ENCODE results near the gene OXT. TPM values are rescaled to one million over a fixed set of nuclear protein-coding genes. Genes with fewer than 3 reads are reported as not detected.
A peak's percentile ranks its signal among the peaks of the same experiment; 100 is the strongest.

The OXT gene
- total and polyA plus RNA-seq, 2 of the 13 experiments (the other 11 are each of a cell fraction or from before 2014, with no cell fraction given), result not detected

DNA sequence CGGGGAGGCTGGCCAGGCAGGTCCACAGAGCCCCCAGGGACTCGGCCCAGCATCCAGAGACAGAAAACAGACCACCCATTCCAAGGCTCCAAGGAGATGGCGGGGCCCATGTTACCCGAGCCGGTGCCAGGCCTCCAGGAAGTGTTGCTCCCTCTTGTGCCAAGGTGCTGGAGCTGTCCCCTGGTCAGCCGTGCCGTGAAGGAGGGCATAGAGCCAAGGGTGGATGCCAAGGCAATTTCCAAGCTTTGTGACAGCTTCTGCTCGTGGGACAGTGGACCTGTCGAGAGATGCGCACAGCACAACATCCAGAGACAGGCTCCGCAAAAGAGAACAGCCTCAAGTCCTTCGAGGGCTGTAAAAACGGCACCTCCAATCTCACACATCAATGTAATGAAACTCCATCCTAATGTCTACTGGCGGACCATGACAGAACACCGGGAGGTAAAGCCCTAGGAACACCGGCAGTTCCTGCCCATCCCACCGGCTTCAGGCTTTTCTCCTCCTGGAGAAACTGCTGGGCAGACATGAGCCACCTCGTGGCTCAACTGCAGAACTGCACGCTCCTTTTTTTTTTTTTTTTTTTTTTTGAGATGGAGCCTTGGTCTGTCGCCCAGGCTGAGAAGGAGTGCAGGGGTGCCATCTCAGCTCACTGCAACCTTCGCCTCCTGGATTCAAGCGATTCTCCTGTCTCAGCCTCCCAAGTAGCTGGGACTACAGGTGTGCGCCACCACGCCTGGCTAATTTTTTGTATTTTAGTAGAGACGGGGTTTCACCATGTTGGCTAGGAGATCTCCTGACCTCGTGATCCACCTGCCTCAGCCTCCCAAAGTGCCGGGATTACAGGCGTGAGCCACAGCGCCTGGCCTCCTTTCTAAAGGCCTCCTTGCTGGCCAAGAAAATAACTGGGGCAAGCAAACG lies 44.0 kb downstream of the OXT start (continued):
- TF ChIP-seq, protein P1, sequence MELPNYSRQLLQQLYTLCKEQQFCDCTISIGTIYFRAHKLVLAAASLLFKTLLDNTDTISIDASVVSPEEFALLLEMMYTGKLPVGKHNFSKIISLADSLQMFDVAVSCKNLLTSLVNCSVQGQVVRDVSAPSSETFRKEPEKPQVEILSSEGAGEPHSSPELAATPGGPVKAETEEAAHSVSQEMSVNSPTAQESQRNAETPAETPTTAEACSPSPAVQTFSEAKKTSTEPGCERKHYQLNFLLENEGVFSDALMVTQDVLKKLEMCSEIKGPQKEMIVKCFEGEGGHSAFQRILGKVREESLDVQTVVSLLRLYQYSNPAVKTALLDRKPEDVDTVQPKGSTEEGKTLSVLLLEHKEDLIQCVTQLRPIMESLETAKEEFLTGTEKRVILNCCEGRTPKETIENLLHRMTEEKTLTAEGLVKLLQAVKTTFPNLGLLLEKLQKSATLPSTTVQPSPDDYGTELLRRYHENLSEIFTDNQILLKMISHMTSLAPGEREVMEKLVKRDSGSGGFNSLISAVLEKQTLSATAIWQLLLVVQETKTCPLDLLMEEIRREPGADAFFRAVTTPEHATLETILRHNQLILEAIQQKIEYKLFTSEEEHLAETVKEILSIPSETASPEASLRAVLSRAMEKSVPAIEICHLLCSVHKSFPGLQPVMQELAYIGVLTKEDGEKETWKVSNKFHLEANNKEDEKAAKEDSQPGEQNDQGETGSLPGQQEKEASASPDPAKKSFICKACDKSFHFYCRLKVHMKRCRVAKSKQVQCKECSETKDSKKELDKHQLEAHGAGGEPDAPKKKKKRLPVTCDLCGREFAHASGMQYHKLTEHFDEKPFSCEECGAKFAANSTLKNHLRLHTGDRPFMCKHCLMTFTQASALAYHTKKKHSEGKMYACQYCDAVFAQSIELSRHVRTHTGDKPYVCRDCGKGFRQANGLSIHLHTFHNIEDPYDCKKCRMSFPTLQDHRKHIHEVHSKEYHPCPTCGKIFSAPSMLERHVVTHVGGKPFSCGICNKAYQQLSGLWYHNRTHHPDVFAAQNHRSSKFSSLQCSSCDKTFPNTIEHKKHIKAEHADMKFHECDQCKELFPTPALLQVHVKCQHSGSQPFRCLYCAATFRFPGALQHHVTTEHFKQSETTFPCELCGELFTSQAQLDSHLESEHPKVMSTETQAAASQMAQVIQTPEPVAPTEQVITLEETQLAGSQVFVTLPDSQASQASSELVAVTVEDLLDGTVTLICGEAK (IDR thresholded peaks at IDR 0.05), result no peak
- TF ChIP-seq, protein P1 (CRISPR knock-in tag; IDR thresholded peaks at IDR 0.05), result no peak
- TF ChIP-seq, protein P2, sequence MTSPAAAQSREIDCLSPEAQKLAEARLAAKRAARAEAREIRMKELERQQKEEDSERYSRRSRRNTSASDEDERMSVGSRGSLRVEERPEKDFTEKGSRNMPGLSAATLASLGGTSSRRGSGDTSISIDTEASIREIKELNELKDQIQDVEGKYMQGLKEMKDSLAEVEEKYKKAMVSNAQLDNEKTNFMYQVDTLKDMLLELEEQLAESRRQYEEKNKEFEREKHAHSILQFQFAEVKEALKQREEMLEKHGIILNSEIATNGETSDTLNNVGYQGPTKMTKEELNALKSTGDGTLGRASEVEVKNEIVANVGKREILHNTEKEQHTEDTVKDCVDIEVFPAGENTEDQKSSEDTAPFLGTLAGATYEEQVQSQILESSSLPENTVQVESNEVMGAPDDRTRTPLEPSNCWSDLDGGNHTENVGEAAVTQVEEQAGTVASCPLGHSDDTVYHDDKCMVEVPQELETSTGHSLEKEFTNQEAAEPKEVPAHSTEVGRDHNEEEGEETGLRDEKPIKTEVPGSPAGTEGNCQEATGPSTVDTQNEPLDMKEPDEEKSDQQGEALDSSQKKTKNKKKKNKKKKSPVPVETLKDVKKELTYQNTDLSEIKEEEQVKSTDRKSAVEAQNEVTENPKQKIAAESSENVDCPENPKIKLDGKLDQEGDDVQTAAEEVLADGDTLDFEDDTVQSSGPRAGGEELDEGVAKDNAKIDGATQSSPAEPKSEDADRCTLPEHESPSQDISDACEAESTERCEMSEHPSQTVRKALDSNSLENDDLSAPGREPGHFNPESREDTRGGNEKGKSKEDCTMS (CRISPR knock-in tag; conservative IDR thresholded peaks at IDR 0.05), result no peak
- TF ChIP-seq ISL2 (CRISPR knock-in tag; IDR thresholded peaks at IDR 0.05) (peak; percentile 54; the same call in 1 of the 2 replicates), ZNF121 (CRISPR knock-in tag; IDR thresholded peaks at IDR 0.05) (no peak), ATAD3A (CRISPR knock-in tag; IDR thresholded peaks at IDR 0.05) (no peak), TCF7 (IDR thresholded peaks at IDR 0.05; ENCODE audit: low read depth) (no peak), NFYB (CRISPR knock-in tag; IDR thresholded peaks at IDR 0.05) (no peak), ZNF776 (CRISPR knock-in tag; IDR thresholded peaks at IDR 0.05) (peak; percentile 17; the same call in 1 of the 2 replicates), CEBPG (CRISPR knock-in tag; IDR thresholded peaks at IDR 0.05) (no peak)
- TF ChIP-seq, protein P3, sequence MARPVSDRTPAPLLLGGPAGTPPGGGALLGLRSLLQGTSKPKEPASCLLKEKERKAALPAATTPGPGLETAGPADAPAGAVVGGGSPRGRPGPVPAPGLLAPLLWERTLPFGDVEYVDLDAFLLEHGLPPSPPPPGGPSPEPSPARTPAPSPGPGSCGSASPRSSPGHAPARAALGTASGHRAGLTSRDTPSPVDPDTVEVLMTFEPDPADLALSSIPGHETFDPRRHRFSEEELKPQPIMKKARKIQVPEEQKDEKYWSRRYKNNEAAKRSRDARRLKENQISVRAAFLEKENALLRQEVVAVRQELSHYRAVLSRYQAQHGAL (CRISPR knock-in tag; IDR thresholded peaks at IDR 0.05; ENCODE audit: not compliant biosample characterization), result no peak
- TF ChIP-seq, protein P4, sequence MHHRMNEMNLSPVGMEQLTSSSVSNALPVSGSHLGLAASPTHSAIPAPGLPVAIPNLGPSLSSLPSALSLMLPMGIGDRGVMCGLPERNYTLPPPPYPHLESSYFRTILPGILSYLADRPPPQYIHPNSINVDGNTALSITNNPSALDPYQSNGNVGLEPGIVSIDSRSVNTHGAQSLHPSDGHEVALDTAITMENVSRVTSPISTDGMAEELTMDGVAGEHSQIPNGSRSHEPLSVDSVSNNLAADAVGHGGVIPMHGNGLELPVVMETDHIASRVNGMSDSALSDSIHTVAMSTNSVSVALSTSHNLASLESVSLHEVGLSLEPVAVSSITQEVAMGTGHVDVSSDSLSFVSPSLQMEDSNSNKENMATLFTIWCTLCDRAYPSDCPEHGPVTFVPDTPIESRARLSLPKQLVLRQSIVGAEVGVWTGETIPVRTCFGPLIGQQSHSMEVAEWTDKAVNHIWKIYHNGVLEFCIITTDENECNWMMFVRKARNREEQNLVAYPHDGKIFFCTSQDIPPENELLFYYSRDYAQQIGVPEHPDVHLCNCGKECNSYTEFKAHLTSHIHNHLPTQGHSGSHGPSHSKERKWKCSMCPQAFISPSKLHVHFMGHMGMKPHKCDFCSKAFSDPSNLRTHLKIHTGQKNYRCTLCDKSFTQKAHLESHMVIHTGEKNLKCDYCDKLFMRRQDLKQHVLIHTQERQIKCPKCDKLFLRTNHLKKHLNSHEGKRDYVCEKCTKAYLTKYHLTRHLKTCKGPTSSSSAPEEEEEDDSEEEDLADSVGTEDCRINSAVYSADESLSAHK (CRISPR knock-in tag; IDR thresholded peaks at IDR 0.05; ENCODE audit: borderline replicate concordance), result no peak
